Measurements from ENCODE around the gene LANCL2.
A peak's percentile ranks its signal among the peaks of the same experiment; 100 is the strongest.
"Not testable (repeated sequence)": the region's sequence is repeated elsewhere in the genome, so short reads cannot be mapped to it uniquely, and the experiment has no call there.

Gene LANCL2

DNA sequence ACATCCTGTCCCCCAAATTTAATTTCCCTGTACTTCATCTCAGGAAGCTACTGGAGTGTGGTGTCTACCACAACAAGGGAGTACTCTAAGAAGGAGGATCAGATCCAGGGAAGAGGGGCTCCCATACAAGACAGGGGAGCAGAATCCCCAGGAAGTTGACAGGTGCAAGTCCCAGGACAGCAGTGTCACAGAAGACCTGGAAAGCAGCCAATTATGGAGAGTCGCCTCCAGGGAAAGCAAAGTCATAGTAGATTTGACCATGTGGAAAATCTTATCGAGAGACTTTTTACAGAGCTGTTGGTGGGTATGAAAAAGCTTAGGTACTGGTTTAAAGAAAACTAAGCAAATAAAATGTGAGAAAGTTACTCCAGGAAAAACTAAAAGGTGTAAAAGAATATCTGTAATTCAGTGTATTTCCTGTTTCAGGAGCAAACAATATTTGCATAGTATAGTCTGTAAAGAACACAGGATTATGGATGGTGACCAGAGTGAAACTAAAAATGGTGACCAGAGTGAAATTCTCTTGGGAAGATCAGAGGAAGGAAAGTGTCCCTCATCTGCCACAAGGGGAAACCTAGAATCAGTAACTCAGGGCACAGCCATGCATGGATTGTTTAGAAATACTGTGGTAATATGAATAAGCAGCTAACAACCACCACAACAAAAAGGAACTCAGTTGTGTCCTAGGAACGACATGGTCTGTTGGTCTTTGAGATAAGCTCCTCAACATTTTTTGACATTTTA lies 44.5 kb downstream of the LANCL2 start:
- no peaks in the 10 kb centered on the region for H3K27me3 Mint-ChIP-seq

DNA sequence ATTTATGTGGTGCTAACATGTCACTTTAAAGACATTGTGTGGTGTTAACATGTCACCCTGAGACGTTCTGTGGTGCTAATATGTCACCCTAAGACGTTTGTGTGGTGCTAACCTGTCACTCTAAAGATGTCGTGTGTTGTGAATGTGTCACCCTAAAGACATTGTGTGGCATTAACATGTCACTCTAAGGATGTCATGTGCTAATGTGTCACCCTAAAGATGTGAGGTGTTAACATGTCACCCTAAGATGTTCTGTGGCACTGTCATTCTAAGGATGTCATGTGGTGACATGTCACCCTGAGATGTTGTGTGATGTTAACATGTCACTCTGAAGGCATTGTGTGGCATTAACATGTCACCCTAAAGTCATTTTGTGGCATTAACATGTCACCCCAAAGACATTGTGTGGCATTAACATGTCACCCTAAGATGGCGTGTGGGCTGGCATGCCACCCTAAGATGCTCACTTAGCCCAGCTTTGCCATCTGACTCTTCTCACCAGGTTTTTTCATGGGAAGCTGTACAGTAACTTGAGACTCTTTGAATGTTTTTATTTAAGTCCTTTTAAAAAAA lies 45.6 kb downstream of the LANCL2 start:
- H3K27me3 Mint-ChIP-seq: no peaks in the 10 kb centered on the region
- no peak overlapping the region for H3K4me3 Mint-ChIP-seq
- peaks cover 3% of the 10 kb centered on the region for H3K4me1 Mint-ChIP-seq (ENCODE audit: low read depth)
- H3K27ac Mint-ChIP-seq: no peak overlapping the region
- H3K36me3 Mint-ChIP-seq (ENCODE audit: low read depth): peaks cover 28% of the 10 kb centered on the region
- H3K9me3 Mint-ChIP-seq: no peaks in the 10 kb centered on the region

More for the DNA sequence above, 44.5 kb downstream of the LANCL2 start:
- H3K36me3 Mint-ChIP-seq (ENCODE audit: low read depth): peaks cover 25% of the 10 kb centered on the region
- H3K4me1 Mint-ChIP-seq (ENCODE audit: low read depth): no peaks in the 10 kb centered on the region
- H3K27ac Mint-ChIP-seq: peak overlapping the region; percentile 7
- H3K9me3 Mint-ChIP-seq: no peaks in the 10 kb centered on the region
- no peak overlapping the region for H3K4me3 Mint-ChIP-seq

DNA sequence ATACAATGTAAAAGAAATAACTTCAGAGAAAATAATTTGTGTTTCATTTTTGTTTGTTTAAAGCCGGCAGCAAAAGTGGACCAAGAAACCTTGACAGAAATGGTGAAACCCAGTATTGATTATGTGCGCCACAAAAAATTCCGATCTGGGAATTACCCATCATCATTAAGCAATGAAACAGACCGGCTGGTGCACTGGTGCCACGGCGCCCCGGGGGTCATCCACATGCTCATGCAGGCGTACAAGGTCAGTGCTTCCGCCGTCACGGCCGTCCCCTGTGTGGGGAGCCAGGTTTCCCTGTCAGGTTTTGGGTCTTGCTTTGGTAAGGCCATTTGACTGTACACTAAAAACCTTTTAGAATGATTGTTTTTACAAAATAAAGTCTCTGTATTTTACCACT lies 46.7 kb downstream of the LANCL2 start:
- no peaks in the 10 kb centered on the region for H3K27me3 Mint-ChIP-seq
- no peak overlapping the region for H3K27ac Mint-ChIP-seq
- H3K9me3 Mint-ChIP-seq: no peaks in the 10 kb centered on the region
- H3K4me3 Mint-ChIP-seq: no peak overlapping the region
- H3K36me3 Mint-ChIP-seq (ENCODE audit: low read depth): peaks cover 23% of the 10 kb centered on the region
- H3K4me1 Mint-ChIP-seq (ENCODE audit: low read depth): peaks cover 3% of the 10 kb centered on the region

DNA sequence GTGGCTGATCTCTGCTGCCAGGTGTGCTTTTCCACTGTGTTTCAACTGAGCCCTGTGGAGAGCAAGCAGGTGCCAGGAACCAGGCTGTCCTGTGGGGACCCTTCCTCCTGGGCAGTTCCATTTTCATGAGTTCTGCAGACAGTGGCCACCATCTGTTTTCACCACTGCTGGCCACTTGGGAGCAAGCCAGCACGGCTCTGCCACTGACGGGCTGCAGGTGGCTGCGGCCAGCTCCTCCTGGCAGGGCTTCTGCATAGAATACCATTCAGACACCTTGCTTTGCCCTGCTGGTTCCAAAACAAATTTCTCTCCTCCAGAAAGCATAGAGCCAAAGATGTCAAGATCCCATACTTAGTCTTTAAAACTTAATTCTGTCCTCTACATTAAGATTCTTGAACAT lies 48.3 kb downstream of the LANCL2 start:
- H3K4me3 Mint-ChIP-seq: no peak overlapping the region
- peaks cover 27% of the 10 kb centered on the region for H3K36me3 Mint-ChIP-seq (ENCODE audit: low read depth)
- H3K27me3 Mint-ChIP-seq: no peaks in the 10 kb centered on the region
- no peaks in the 10 kb centered on the region for H3K9me3 Mint-ChIP-seq
- no peak overlapping the region for H3K27ac Mint-ChIP-seq
- H3K4me1 Mint-ChIP-seq (ENCODE audit: low read depth): peaks cover 3% of the 10 kb centered on the region

DNA sequence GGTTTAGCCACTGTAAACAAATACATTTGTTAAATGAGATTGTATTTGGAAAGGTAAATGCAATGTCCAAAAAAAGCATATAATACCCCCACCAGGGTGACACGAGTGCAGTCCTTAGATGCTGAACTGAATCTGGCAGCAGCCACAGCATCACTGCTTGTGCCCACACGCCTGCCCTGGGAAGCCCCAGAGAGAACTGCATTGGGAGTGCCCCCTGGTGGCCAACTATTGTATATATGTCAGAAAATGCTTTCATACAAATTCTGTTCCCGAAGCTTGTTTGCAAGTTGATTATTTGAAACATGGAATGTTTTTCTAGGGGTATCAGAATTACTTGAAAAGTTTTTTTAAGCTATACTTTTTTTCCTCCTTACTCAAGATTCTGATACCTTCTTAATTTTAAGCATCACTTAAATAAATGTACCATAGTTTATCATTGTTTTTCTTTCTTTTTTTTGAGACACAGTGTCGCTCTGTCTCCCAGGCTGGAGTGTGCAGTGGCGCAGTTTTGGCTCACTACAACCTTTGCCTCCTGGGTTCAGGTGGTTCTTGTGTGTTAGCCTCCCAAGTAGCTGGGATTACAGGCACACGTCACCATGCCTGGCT lies 50.1 kb downstream of the LANCL2 start:
- Mint-ChIP-seq H3K27me3 (no peaks in the 10 kb centered on the region), H3K27ac (no peak overlapping the region)

DNA sequence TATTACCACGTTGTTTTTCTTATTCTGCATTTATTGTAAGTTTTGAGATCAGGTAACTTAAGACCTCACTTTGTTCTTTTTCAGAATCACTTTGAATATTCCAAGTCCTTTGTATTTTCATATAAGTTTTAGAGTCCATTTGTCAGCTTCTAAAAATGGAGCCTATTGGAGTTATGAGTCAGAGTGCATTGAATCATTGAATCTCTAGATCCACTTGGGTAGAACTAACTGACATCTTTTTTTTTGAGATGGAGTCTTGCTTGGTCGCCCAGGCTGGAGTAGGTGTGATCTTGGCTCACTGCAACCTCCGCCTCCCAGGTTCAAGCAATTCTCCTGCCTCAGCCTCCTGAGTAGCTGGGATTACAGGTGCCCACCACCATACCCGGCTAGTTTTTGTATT lies 52.3 kb downstream of the LANCL2 start:
- not testable (repeated sequence) for H3K27ac Mint-ChIP-seq; H3K4me1 Mint-ChIP-seq (ENCODE audit: low read depth); H3K9me3 Mint-ChIP-seq; H3K27me3 Mint-ChIP-seq; H3K4me3 Mint-ChIP-seq
- H3K36me3 Mint-ChIP-seq (ENCODE audit: low read depth): peaks cover 11% of the 10 kb centered on the region

More for the DNA sequence above, 50.1 kb downstream of the LANCL2 start:
- H3K4me3 Mint-ChIP-seq: no peak overlapping the region
- H3K36me3 Mint-ChIP-seq (ENCODE audit: low read depth): peaks cover 22% of the 10 kb centered on the region
- H3K4me1 Mint-ChIP-seq (ENCODE audit: low read depth): peaks cover 3% of the 10 kb centered on the region
- H3K9me3 Mint-ChIP-seq: no peaks in the 10 kb centered on the region

DNA sequence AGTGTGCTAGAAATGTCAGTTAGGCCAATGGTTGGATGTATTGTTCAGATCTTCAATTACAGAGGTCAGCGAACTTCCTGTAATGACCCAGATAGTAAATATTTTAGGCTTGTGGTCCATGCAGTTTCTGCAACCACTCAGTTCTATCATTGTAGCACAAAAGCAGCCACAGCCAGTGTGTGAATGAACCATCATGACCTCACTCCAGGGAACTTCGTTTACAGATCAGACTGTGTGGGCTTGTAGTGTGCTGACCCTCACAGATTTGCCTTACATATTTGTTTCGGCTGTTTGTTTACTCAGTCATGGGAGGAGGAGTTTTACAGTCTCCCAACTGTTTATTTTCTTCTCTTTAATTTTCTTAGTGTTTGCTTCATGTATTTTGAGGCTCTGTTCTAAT lies 55.4 kb downstream of the LANCL2 start:
- peaks cover 10% of the 10 kb centered on the region for H3K36me3 Mint-ChIP-seq (ENCODE audit: low read depth)
- H3K27ac Mint-ChIP-seq: no peak overlapping the region
- H3K4me1 Mint-ChIP-seq (ENCODE audit: low read depth): no peaks in the 10 kb centered on the region
- no peak overlapping the region for H3K4me3 Mint-ChIP-seq
- no peaks in the 10 kb centered on the region for H3K27me3 Mint-ChIP-seq
- no peaks in the 10 kb centered on the region for H3K9me3 Mint-ChIP-seq

DNA sequence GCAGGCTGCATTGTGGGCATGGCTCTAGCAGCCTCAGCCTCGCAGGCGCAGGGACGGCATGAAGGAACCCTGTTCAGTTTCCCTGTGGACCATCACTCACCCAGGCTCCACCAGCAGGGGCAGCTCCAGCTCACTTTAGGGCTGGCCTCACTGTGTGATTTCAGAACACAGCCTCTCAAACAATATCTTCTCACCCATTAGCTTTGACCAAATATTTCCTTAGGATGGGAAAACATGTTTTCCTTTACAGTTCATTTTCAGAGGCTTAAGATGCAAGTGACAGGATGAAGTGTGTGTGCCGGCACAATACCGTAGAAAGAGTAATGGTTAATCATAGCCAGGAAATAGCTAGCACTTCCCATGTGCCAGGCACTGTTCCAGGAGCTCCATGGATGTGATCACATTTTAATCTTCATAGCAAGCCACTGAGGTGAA lies 58.2 kb downstream of the LANCL2 start:
- Mint-ChIP-seq H3K27me3 (no peaks in the 10 kb centered on the region), H3K4me1 (ENCODE audit: low read depth) (peaks cover 19% of the 10 kb centered on the region), H3K9me3 (no peaks in the 10 kb centered on the region), H3K36me3 (ENCODE audit: low read depth) (peaks cover 27% of the 10 kb centered on the region), H3K27ac (no peak overlapping the region), H3K4me3 (no peak overlapping the region)

DNA sequence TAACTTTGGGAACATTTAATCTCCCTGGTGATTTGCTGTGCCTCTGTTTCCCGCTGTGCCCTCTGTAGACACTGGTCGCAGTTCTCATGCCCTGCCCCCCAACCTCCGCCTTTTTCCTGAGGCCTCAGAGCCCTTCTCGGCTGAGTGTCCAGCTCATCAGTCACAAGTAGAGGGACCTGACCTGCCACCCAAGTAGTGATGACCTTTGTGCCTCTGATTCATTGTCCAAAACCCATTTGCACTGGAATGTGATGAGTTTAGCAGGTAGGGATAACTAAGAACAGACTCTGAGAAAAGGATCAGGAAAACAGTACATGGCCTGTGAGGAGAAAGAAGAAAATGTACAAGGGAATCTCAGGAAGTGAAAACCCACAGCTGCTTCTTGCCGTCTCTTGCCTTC lies 58.8 kb downstream of the LANCL2 start:
- no peaks in the 10 kb centered on the region for H3K9me3 Mint-ChIP-seq
- no peak overlapping the region for H3K4me3 Mint-ChIP-seq
- H3K36me3 Mint-ChIP-seq (ENCODE audit: low read depth): peaks cover 31% of the 10 kb centered on the region
- no peak overlapping the region for H3K27ac Mint-ChIP-seq
- H3K27me3 Mint-ChIP-seq: no peaks in the 10 kb centered on the region
- peaks cover 22% of the 10 kb centered on the region for H3K4me1 Mint-ChIP-seq (ENCODE audit: low read depth)

DNA sequence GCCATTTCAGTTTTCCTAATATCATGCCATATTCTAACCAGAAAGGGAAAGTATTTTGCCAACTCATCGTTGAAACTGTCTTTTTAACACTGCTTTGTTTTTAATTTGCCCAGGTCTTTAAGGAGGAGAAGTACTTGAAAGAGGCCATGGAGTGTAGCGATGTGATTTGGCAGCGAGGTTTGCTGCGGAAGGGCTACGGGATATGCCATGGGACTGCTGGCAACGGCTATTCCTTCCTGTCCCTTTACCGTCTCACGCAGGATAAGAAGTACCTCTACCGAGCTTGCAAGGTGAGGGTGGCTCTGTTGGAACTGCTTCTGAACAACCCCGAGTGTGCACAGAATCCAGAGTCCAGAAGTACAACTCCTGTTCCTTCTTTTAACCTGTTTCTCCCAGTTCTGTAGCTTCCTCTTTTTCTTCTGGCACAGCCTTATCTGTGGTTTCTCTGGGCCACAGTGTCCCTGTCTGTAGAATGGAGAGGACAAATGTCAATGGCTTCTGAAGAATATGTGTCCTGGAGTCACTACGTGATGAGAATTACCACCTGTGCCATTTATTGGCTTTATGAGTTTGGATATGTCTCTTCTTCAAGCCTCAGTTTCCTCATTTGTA lies 60.1 kb downstream of the LANCL2 start:
- Mint-ChIP-seq H3K27ac (no peak overlapping the region), H3K36me3 (ENCODE audit: low read depth) (peaks cover 35% of the 10 kb centered on the region), H3K4me3 (no peak overlapping the region), H3K4me1 (ENCODE audit: low read depth) (peaks cover 22% of the 10 kb centered on the region), H3K27me3 (no peaks in the 10 kb centered on the region), H3K9me3 (no peaks in the 10 kb centered on the region)

DNA sequence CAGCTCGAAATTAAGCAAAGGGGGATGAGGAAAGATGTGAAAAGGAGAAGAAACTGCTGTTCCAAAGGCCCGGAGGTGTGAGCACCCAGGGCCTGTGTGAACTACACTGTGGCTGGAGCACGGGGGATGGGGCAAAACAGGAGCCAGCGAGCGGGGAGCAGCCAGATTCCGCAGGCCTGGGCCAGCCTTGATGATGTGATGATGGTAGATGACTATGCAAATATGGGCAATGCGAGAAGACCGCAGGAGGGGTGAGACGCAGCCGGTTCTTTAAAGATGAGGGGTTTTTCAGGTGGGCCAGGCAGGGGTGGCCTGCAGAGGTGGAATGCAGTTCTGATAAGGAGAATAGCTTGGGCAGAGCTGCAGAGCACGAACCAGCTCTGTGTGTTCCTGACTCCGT lies 61.5 kb downstream of the LANCL2 start:
- Mint-ChIP-seq H3K4me1 (ENCODE audit: low read depth) (peaks cover 22% of the 10 kb centered on the region), H3K36me3 (ENCODE audit: low read depth) (peaks cover 35% of the 10 kb centered on the region), H3K27ac (peak overlapping the region; percentile 62), H3K4me3 (no peak overlapping the region), H3K9me3 (no peaks in the 10 kb centered on the region), H3K27me3 (no peaks in the 10 kb centered on the region)

DNA sequence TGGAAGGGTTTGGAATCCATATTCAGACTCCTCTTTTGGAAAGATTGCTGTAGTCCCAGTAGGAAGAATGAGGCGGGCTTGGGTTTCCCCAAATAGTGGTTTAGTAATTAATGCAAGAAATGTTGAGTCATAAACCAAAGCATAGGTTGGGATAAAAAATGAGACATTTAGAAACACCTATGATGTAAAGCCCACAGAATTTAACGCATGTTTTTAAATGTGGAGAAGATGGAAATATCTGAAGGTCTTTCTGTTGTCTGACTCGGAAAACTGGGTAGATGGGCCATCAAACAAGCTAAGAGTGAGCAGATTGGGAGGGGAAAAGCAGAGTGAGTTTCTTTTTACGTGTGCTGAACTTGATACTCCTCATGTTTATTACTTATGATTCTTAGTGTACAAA lies 62.2 kb downstream of the LANCL2 start:
- H3K27me3 Mint-ChIP-seq: no peaks in the 10 kb centered on the region
- peak overlapping the region; percentile 6 for H3K4me3 Mint-ChIP-seq
- H3K36me3 Mint-ChIP-seq (ENCODE audit: low read depth): peaks cover 35% of the 10 kb centered on the region
- peak overlapping the region; percentile 91 for H3K27ac Mint-ChIP-seq
- H3K9me3 Mint-ChIP-seq: no peaks in the 10 kb centered on the region
- H3K4me1 Mint-ChIP-seq (ENCODE audit: low read depth): peaks cover 24% of the 10 kb centered on the region

DNA sequence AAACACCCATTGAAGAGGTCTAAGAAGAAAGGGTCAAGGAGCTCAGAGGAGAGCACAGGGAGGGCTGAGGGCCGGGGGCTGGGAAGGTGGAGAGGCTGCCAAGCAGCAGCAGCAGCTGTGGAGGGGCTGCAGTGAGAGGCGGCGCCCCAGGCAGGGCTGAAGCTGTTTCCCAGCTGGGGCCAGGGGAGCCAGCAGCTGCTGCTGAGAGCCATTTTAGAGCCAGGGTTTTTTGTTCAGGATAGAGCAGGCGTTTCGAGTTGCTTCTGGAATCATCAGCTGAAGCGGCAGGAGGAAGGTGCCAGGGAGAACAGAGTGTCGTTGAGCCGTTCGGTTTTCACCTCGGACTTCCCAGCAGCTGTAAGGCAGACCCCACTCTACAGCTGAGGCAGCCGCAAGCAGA lies 62.7 kb downstream of the LANCL2 start:
- peaks cover 35% of the 10 kb centered on the region for H3K36me3 Mint-ChIP-seq (ENCODE audit: low read depth)
- no peaks in the 10 kb centered on the region for H3K27me3 Mint-ChIP-seq
- peak overlapping the region; percentile 91 for H3K27ac Mint-ChIP-seq
- H3K4me1 Mint-ChIP-seq (ENCODE audit: low read depth): peaks cover 28% of the 10 kb centered on the region
- no peaks in the 10 kb centered on the region for H3K9me3 Mint-ChIP-seq
- H3K4me3 Mint-ChIP-seq: peak overlapping the region; percentile 6

DNA sequence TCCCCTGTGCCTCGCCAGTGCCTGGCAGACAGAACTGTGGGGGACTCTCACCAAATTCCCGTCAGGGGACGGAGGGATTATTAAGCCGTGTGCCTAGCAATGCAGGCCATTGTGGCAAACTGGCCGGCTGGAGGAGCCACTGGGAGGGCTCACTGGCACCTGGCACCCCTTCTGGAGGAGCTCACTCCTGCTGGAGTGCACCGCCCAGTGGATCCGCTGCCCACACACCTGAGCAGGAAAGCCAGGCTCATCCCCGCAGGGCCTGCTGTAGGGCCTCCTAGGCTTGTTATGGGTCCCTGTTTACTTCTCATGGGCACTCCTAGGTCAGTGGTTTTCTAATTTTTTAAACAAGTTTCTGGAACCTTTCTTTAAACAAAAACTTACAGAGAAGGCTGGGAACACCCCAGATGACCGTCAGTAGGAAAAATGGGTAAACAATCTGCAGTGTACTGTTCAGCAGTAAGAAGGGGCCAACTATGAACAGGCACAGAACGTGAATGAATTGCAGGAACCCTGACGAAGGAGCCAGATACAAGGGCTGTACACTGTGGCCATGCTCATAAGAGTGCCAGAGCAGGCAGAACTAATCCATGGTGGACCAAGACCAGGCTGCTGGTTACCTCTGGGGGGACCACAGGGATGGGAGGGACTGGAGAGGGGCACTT lies 64.8 kb downstream of the LANCL2 start:
- Mint-ChIP-seq H3K9me3 (no peaks in the 10 kb centered on the region), H3K4me3 (no peak overlapping the region), H3K27ac (no peak overlapping the region), H3K36me3 (ENCODE audit: low read depth) (peaks cover 33% of the 10 kb centered on the region), H3K27me3 (no peaks in the 10 kb centered on the region), H3K4me1 (ENCODE audit: low read depth) (peaks cover 38% of the 10 kb centered on the region)

DNA sequence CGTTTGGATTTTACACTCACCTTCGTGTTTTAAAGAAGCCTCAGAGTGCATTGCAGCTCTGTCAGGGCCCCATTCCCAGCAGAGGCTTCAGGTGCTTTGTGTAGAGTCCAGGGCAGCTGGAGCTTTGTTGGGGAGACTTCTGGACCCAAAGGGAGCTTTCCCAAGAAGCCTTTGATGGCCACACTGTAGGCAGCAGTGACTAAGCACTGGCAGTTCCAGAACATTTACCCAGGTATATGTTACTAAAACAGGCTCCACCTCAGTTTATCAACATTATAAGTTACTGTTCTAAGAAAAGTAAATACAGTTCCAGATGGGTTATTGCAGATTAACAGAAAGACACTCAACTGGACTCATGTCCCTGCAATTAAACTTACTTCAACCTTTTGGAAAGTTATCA lies 66.8 kb downstream of the LANCL2 start:
- Mint-ChIP-seq H3K27me3 (no peaks in the 10 kb centered on the region), H3K27ac (no peak overlapping the region), H3K9me3 (no peaks in the 10 kb centered on the region), H3K4me1 (ENCODE audit: low read depth) (peaks cover 39% of the 10 kb centered on the region), H3K36me3 (ENCODE audit: low read depth) (peaks cover 16% of the 10 kb centered on the region), H3K4me3 (no peak overlapping the region)
